Panc1 (cell line): Measurements from ENCODE around the gene ELANE. TPM values are rescaled to one million over a fixed set of nuclear protein-coding genes. Genes with fewer than 3 reads are reported as not detected.

ENCODE experiments used
- ATAC-seq: fragments of 200-7000 bp; cut with Tn5 transposase; 2 replicates; pipeline ENCODE4 v1.9.1; 2020; ENCODE audit warnings: mild to moderate bottlenecking, moderate library complexity
- BruUV-seq: library from RNA; stranded (reverse); fragments of 400-500 nt; replicated peaks from 2 replicates; lab custom pipeline; 2021; lab: Mats Ljungman, UMichigan
- CTCF ChIA-PET: fragments of 300-600 bp; sonication (Branson Sonifier 250); formaldehyde crosslinking; loops from one replicate; lab custom pipeline; 2022; ENCODE audit warnings: antibody characterized with exemption; lab: Charles Lee
- POLR2A ChIA-PET: fragments of 300-600 bp; sonication (Branson Sonifier 250); formaldehyde crosslinking; loops from one replicate; lab custom pipeline; 2022; ENCODE audit warnings: antibody characterized with exemption; lab: Charles Lee
- DNase-seq: peaks from one replicate; pipeline ENCODE4 v3.0.0-alpha.2; 2010; ENCODE audit warnings: low read depth, low spot score
- H3K27ac ChIP-seq: 2 replicates; pipeline ENCODE4 v1.5.1; 2011; ENCODE audit warnings: mild to moderate bottlenecking, low read length, inconsistent platforms
- H3K27me3 ChIP-seq: fragments of 200-500 bp; sonication (Bioruptor generic); 2 replicates; pipeline ENCODE4 v1.6.0; 2014; ENCODE audit warnings: low read length, inconsistent platforms; ENCODE audit not compliant: control insufficient read depth, insufficient read depth
- H3K36me3 ChIP-seq: fragments of 200-500 bp; sonication (Bioruptor generic); 2 replicates; pipeline ENCODE4 v1.5.1; 2014; ENCODE audit warnings: inconsistent platforms, mild to moderate bottlenecking, low read length, moderate library complexity; ENCODE audit not compliant: control insufficient read depth, insufficient read depth
- H3K4me1 ChIP-seq: 2 replicates; pipeline ENCODE4 v1.5.1; 2011; ENCODE audit warnings: inconsistent platforms, mild to moderate bottlenecking, low read length, moderate library complexity; ENCODE audit not compliant: control insufficient read depth, insufficient read depth
- H3K4me3 ChIP-seq, 2 experiments: 2 replicates each; pipeline ENCODE4 v1.5.1; 2011 to 2012; ENCODE audit warnings: low read depth in 2 of 2, low read length in 2 of 2, mild to moderate bottlenecking in 2 of 2, inconsistent platforms in 1 of 2, moderate library complexity in 1 of 2
- H3K9me3 ChIP-seq: fragments of 200-500 bp; sonication (Bioruptor generic); 2 replicates; pipeline ENCODE4 v1.5.1; 2014; ENCODE audit warnings: low read depth, mild to moderate bottlenecking, inconsistent platforms, low read length, moderate library complexity; ENCODE audit not compliant: control insufficient read depth, insufficient read depth
- CTCF ChIP-seq: fragments of 450-650 bp; IDR thresholded peaks from 2 replicates; pipeline ENCODE4 v1.5.1; 2017; ENCODE audit warnings: mild to moderate bottlenecking
- POLR2AphosphoS5 ChIP-seq: IDR thresholded peaks from 2 replicates; pipeline ENCODE4 v1.6.1; 2012; ENCODE audit warnings: mild to moderate bottlenecking, low read depth, low read length, moderate library complexity
- REST ChIP-seq, 2 experiments: IDR thresholded peaks; 2 replicates each; pipeline ENCODE4 v1.6.1; 2011 to 2012; ENCODE audit warnings: low read depth in 2 of 2, control low read depth in 1 of 2, low read length in 1 of 2, mild to moderate bottlenecking in 1 of 2, moderate library complexity in 1 of 2; ENCODE audit not compliant: insufficient read depth in 1 of 2
- SIN3A ChIP-seq: IDR thresholded peaks from 2 replicates; pipeline ENCODE4 v1.6.1; 2012; ENCODE audit warnings: low read depth, mild to moderate bottlenecking, low read length, moderate library complexity, borderline replicate concordance; ENCODE audit not compliant: insufficient read depth
- TCF7L2 ChIP-seq: IDR thresholded peaks from 2 replicates; pipeline ENCODE4 v1.6.1; 2011; ENCODE audit warnings: mild to moderate bottlenecking, low read depth, low read length, inconsistent platforms
- in situ Hi-C: cut with HindIII; loops from 2 replicates; pipeline ENCODE4 v1.10.0; 2016; ENCODE audit warnings: low sequenced_read_pairs, low pct_unique_long_range_greater_than_20kb
- intact Hi-C: fragments of 100-400 bp; cut with micrococcal nuclease; formaldehyde crosslinking; loops from one replicate; pipeline ENCODE4 v1.10.0; 2022; ENCODE audit not compliant: unreplicated experiment
- total RNA-seq: library from RNA; stranded (reverse); gene quantifications from one replicate; pipeline ENCODE4 v1.2.1, GENCODE V29; 2021; ENCODE audit not compliant: unreplicated experiment

Gene ELANE
- total RNA-seq, 1 experiment from 2014 or later, result 0.57 TPM

GRCh38 chr19:869245-870177 is 17.4 kb downstream of the ELANE start:
- Histone ChIP-seq H3K9me3 (no peaks in the 10 kb centered on the region), H3K36me3 (no peaks in the 10 kb centered on the region), H3K27me3 (no peaks in the 10 kb centered on the region), H3K27ac (no peak overlapping the region), H3K4me3 (no peak overlapping the region), H3K4me1 (peaks cover 5% of the 10 kb centered on the region; the same call in 1 of the 2 replicates)
- TF ChIP-seq POLR2AphosphoS5 (no peak), REST (IDR thresholded peaks at IDR 0.05; ENCODE audit: insufficient read depth in 1 of 2, low read depth in 2 of 2, low read length in 1 of 2) (no peak), CTCF (no peak), SIN3A (no peak), TCF7L2 (no peak)
- CTCF ChIA-PET, result no interaction called here
- no peak for ATAC-seq
- intact Hi-C loops (no loop called here), in situ Hi-C loops (no loop called here)
- no TSS peak for BruUV-seq
- DNase-seq, result no peak
- POLR2A ChIA-PET, result no interaction called here

GRCh38 chr19:870314-870713 is 18.2 kb downstream of the ELANE start:
- H3K27me3 ChIP-seq, result no peaks in the 10 kb centered on the region
- H3K36me3 ChIP-seq, result no peaks in the 10 kb centered on the region
- POLR2A ChIA-PET, result no interaction called here
- no peak for TF ChIP-seq REST (IDR thresholded peaks at IDR 0.05; ENCODE audit: insufficient read depth in 1 of 2, low read depth in 2 of 2, low read length in 1 of 2)
- no peak for TF ChIP-seq SIN3A
- no peak for TF ChIP-seq POLR2AphosphoS5
- TF ChIP-seq CTCF, result no peak
- no peak for TF ChIP-seq TCF7L2
- in situ Hi-C loops (no loop called here), intact Hi-C loops (no loop called here)
- H3K4me3 ChIP-seq, result no peak overlapping the region
- DNase-seq (no peak), ATAC-seq (no peak)
- CTCF ChIA-PET, result no interaction called here
- H3K4me1 ChIP-seq, result peaks cover 5% of the 10 kb centered on the region; the same call in 1 of the 2 replicates
- BruUV-seq, result no TSS peak
- no peak overlapping the region for H3K27ac ChIP-seq
- no peaks in the 10 kb centered on the region for H3K9me3 ChIP-seq
